Measurements from ENCODE around the gene AKAP6.

AKAP6 gene

DNA sequence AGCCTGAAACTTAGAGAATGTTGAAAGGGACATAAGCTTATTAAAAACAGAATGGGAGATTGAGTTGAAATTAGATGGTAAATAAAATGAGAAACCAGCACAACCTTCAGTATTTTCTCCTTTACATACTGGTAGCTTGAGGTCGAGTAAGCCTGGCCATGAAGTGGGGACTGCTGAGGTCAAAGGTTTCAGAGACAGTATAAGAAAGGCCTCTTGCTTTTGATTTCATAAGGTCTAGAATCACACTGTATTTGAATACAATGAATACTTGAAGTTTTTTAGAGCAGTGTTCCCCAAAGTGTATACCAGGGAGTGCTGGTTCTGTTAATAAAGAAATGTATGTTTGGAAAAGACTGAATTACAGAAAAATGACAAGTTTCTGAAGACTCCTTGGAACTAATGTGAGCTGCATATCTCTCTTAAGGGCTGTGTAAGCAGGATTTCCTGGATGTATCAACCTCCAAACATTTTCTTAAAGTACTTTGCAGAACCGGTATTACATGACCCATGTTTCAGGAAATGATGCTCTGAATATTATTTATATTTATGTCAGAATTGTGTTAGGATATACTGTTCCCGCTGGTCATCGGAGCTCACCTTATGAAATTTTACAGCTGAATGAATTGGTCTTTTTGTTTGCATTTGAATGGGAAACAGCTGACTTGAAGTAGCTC lies 85.0 kb downstream of the AKAP6 start:
- no peak overlapping the region for H3K4me3 ChIP-seq (ENCODE audit: insufficient read depth, low read depth, low read length, poor library complexity, severe bottlenecking)
- H3K9me3 ChIP-seq (ENCODE audit: control insufficient read depth, low read length): no peaks in the 10 kb centered on the region
- no peaks in the 10 kb centered on the region for H3K27me3 ChIP-seq (replicated peaks; ENCODE audit: control insufficient read depth, insufficient read depth, low read length, poor library complexity, severe bottlenecking)
- no peaks in the 10 kb centered on the region for H3K36me3 ChIP-seq (ENCODE audit: control insufficient read depth, insufficient read depth, low read length)
- no peak for DNase-seq
- no peak overlapping the region for H3K27ac ChIP-seq (ENCODE audit: insufficient read depth, low read length, poor library complexity, severe bottlenecking)
- no peaks in the 10 kb centered on the region for H3K4me1 ChIP-seq (ENCODE audit: control insufficient read depth, insufficient read depth, low read length, poor library complexity, severe bottlenecking)

DNA sequence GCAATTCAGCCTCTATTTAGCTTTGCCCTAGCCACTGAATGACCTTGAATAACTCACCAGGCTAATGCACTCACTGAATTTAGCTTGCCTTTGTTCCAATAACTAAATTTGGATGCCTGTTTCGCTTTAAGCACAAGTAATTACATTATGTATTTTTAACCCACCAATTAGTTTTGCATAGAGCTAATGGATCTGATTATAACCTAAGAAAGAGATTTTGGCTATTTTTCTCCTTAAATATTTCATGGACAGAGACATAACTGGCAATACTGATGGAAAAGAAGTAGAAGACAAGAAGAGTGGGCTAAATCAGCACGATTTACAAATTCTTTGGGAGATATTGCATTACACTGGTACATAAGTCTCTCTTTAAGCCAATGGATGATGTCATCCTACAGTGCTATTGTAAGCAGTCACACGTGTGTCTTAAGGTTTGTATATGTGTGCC lies 85.7 kb downstream of the AKAP6 start:
- no peak overlapping the region for H3K4me3 ChIP-seq (ENCODE audit: insufficient read depth, low read depth, low read length, poor library complexity, severe bottlenecking)

DNA sequence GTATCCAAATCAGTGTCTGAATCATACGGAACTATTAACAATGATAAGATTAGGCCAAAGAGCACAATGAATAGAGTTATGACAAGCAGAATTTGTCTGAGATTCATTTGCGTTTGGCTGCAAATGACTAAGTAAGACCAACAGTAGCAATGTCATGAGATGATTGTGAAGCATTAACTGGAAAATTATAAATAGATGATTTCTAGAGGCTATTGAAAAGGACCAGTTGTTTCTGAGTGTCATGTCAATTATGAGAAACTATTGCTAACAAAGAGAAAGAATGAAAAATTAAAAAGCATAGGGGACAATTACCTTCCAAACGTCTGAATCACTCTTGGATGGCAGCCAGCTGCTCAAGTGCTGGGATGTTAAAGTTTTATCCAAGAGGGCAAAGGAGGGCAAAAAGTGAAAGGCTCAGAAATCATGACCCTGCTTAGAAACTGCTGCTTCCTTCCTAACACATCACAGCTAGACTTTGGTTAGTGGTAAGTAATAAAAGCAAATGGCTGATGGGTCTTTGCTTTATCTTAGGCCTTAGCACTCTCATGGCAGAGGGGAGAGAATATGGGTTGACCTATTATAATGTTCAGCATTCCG lies 89.0 kb downstream of the AKAP6 start:
- Histone ChIP-seq H3K9me3 (ENCODE audit: control insufficient read depth, low read length) (no peaks in the 10 kb centered on the region), H3K4me1 (ENCODE audit: control insufficient read depth, insufficient read depth, low read length, poor library complexity, severe bottlenecking) (no peaks in the 10 kb centered on the region), H3K27me3 (replicated peaks; ENCODE audit: control insufficient read depth, insufficient read depth, low read length, poor library complexity, severe bottlenecking) (no peaks in the 10 kb centered on the region), H3K36me3 (ENCODE audit: control insufficient read depth, insufficient read depth, low read length) (no peaks in the 10 kb centered on the region), H3K4me3 (ENCODE audit: insufficient read depth, low read depth, low read length, poor library complexity, severe bottlenecking) (no peak overlapping the region), H3K27ac (ENCODE audit: insufficient read depth, low read length, poor library complexity, severe bottlenecking) (no peak overlapping the region)
- no peak for DNase-seq

More for the DNA sequence above, 85.7 kb downstream of the AKAP6 start:
- Histone ChIP-seq H3K27me3 (replicated peaks; ENCODE audit: control insufficient read depth, insufficient read depth, low read length, poor library complexity, severe bottlenecking) (no peaks in the 10 kb centered on the region), H3K36me3 (ENCODE audit: control insufficient read depth, insufficient read depth, low read length) (no peaks in the 10 kb centered on the region), H3K4me1 (ENCODE audit: control insufficient read depth, insufficient read depth, low read length, poor library complexity, severe bottlenecking) (no peaks in the 10 kb centered on the region), H3K9me3 (ENCODE audit: control insufficient read depth, low read length) (no peaks in the 10 kb centered on the region), H3K27ac (ENCODE audit: insufficient read depth, low read length, poor library complexity, severe bottlenecking) (no peak overlapping the region)
- no peak for DNase-seq

DNA sequence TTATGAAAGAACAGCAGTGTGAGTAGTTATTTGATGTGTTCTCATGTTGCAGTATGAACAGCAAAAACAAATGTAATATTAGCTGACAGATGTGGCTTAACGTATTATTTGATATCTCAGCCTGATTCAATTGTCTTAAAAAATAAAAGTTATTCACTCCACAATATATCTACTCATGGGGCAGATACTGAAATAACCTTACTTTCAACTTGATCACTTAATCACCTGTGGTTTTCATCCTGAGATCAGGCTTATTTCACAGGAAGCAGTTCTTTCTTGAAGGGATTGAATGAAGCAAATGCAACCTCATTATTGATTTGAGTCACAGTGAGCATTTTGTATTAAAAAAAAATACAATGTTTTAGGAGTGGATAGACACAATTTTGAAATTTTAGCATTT lies 90.3 kb downstream of the AKAP6 start:
- Histone ChIP-seq H3K36me3 (ENCODE audit: control insufficient read depth, insufficient read depth, low read length) (no peaks in the 10 kb centered on the region), H3K4me3 (ENCODE audit: insufficient read depth, low read depth, low read length, poor library complexity, severe bottlenecking) (no peak overlapping the region)

DNA sequence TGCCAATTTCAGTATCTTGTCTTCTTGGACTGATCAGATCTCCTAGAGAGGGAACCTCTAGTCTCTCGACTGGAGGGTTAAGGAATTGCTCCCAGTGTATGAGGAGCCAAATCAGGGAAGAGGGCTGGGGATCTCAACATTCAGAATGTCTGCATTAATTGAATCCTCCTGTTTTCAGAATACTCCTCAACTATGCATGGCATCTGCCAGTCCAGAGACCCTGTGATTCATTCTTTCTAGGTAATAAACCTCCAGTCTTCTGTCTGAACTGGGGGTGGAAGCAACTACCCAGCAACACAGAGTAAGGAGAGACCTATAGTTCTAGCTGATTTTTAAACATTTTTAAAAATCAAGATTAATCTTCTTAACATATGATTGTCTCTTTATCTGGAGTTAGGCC lies 92.7 kb downstream of the AKAP6 start:
- H3K4me1 ChIP-seq (ENCODE audit: control insufficient read depth, insufficient read depth, low read length, poor library complexity, severe bottlenecking): no peaks in the 10 kb centered on the region
- H3K9me3 ChIP-seq (ENCODE audit: control insufficient read depth, low read length): no peaks in the 10 kb centered on the region
- H3K27ac ChIP-seq (ENCODE audit: insufficient read depth, low read length, poor library complexity, severe bottlenecking): no peak overlapping the region
- H3K4me3 ChIP-seq (ENCODE audit: insufficient read depth, low read depth, low read length, poor library complexity, severe bottlenecking): no peak overlapping the region
- H3K27me3 ChIP-seq (replicated peaks; ENCODE audit: control insufficient read depth, insufficient read depth, low read length, poor library complexity, severe bottlenecking): no peaks in the 10 kb centered on the region
- H3K36me3 ChIP-seq (ENCODE audit: control insufficient read depth, insufficient read depth, low read length): no peaks in the 10 kb centered on the region
- DNase-seq: no peak

More for the DNA sequence above, 90.3 kb downstream of the AKAP6 start:
- DNase-seq: no peak
- no peak overlapping the region for H3K27ac ChIP-seq (ENCODE audit: insufficient read depth, low read length, poor library complexity, severe bottlenecking)
- H3K4me1 ChIP-seq (ENCODE audit: control insufficient read depth, insufficient read depth, low read length, poor library complexity, severe bottlenecking): no peaks in the 10 kb centered on the region
- no peaks in the 10 kb centered on the region for H3K9me3 ChIP-seq (ENCODE audit: control insufficient read depth, low read length)
- H3K27me3 ChIP-seq (replicated peaks; ENCODE audit: control insufficient read depth, insufficient read depth, low read length, poor library complexity, severe bottlenecking): no peaks in the 10 kb centered on the region

DNA sequence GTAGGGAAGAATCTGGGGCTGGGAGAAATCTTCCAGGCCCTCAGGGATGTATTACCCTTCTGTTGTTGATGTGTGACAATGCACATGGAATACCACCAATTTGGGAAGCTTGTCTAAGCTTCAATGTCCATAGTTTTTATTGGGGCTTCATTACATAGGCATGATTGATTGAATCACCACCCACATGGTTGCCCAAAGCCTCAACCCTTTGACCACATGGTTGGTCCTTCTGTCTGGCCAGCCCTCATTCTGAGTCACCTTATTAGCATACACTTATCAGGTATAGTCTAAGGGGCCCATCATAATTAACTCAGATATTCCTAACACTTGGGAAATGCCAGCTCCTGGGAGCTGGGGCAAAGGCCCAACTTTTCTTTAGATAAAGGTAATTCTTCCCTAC lies 93.3 kb downstream of the AKAP6 start:
- H3K27me3 ChIP-seq (replicated peaks; ENCODE audit: control insufficient read depth, insufficient read depth, low read length, poor library complexity, severe bottlenecking): no peaks in the 10 kb centered on the region
- no peaks in the 10 kb centered on the region for H3K4me1 ChIP-seq (ENCODE audit: control insufficient read depth, insufficient read depth, low read length, poor library complexity, severe bottlenecking)
- no peaks in the 10 kb centered on the region for H3K9me3 ChIP-seq (ENCODE audit: control insufficient read depth, low read length)
- no peak overlapping the region for H3K27ac ChIP-seq (ENCODE audit: insufficient read depth, low read length, poor library complexity, severe bottlenecking)
- no peak for DNase-seq
- H3K36me3 ChIP-seq (ENCODE audit: control insufficient read depth, insufficient read depth, low read length): no peaks in the 10 kb centered on the region
- H3K4me3 ChIP-seq (ENCODE audit: insufficient read depth, low read depth, low read length, poor library complexity, severe bottlenecking): no peak overlapping the region

DNA sequence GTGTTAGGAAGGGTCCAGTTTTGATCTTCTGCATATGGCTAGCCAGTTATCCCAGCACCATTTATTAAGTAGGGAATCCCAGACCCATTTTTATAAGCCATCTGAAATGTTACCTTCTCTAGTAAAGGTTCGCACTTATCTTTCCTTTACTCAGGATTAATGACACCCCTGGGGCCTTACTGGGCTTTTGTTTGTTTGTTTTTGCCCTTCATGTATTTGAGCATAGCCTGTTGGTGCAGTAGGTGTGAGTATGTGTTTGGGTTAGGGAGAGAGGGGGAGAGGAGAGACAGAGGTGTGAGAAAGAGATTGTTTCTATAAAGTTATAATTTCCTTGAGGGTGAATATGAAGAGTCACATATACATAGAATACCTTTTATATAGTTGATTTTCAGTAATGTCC lies 96.9 kb downstream of the AKAP6 start:
- Histone ChIP-seq H3K4me1 (ENCODE audit: control insufficient read depth, insufficient read depth, low read length, poor library complexity, severe bottlenecking) (no peaks in the 10 kb centered on the region), H3K36me3 (ENCODE audit: control insufficient read depth, insufficient read depth, low read length) (no peaks in the 10 kb centered on the region), H3K27me3 (replicated peaks; ENCODE audit: control insufficient read depth, insufficient read depth, low read length, poor library complexity, severe bottlenecking) (no peaks in the 10 kb centered on the region), H3K27ac (ENCODE audit: insufficient read depth, low read length, poor library complexity, severe bottlenecking) (no peak overlapping the region), H3K9me3 (ENCODE audit: control insufficient read depth, low read length) (no peaks in the 10 kb centered on the region), H3K4me3 (ENCODE audit: insufficient read depth, low read depth, low read length, poor library complexity, severe bottlenecking) (no peak overlapping the region)
- DNase-seq: no peak

DNA sequence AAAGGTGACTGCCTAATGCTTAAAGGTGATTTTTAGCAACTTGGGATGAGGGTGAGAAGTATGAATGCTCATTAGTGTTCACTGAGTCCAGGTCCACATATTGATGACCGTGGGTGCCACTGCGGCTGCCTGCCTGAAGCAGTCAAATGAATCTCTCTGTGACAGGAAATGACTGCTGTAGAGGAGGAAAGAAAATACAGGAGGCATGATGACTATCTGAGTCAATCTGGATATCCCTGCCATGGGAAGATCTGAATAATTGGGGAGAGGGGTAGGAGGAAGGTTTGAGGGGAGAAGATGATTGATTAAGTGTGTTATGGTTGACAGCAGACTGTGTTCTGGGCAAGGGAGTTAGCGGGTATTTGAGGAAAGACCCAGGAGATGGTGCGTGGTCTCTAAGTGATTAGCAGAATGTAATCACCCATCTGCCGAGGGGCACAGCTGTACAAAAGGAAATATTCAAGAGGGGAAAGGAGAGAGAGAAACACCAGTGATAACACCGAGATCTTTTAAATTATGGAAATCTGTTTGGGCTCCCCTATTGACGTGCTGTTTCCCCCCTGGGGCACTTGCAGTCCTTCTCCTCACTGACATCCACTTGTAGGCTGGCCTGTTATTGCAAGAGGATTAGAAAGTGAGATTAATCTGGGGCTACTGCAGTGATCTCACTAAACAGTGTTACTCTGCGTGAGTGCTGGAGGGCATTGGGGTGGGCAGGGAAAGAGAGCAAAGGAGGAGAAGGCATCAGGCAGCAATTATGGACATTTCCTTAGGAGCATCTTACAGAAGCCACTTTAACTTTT lies 97.7 kb downstream of the AKAP6 start:
- Histone ChIP-seq H3K4me3 (ENCODE audit: insufficient read depth, low read depth, low read length, poor library complexity, severe bottlenecking) (no peak overlapping the region), H3K9me3 (ENCODE audit: control insufficient read depth, low read length) (no peaks in the 10 kb centered on the region), H3K27ac (ENCODE audit: insufficient read depth, low read length, poor library complexity, severe bottlenecking) (no peak overlapping the region), H3K27me3 (replicated peaks; ENCODE audit: control insufficient read depth, insufficient read depth, low read length, poor library complexity, severe bottlenecking) (no peaks in the 10 kb centered on the region), H3K36me3 (ENCODE audit: control insufficient read depth, insufficient read depth, low read length) (no peaks in the 10 kb centered on the region), H3K4me1 (ENCODE audit: control insufficient read depth, insufficient read depth, low read length, poor library complexity, severe bottlenecking) (no peaks in the 10 kb centered on the region)
- DNase-seq: no peak

DNA sequence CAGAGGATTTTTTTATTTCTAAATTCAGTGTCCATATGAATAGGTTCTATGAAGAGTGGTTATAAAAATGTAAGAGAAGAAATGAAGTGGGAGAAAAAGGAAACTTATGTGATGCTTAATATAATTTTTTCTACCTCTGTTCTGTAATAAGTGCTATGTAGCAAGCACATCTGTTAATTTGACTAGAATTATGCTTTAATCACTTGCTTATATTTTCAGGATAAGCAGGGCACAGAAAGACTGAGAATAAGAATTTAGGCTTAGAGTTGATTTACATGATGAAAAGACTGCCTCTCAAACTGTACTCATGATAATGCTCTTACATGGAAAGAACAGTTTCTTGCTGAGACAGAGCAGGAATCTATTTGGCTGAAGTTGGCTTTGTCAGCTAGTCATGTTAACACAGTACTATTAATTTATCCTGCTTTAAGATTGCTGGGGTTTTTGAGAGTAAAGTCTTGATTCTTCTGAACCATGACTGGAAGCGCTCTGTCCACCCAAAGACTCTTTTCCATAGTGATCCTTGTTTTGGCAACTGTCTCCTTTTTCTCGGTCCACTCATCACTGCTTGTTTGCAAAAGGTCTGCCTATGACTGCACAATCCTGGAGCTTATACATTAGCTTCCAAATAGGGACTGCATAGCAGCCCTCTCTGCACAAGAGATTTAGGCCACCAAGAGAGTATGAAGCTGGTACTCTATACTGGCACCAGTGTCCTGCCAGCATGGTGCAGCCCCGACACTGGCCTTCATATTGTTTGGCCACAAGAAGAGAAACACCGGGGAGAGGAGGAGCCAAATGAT lies 98.8 kb downstream of the AKAP6 start:
- Histone ChIP-seq H3K9me3 (ENCODE audit: control insufficient read depth, low read length) (no peaks in the 10 kb centered on the region), H3K27ac (ENCODE audit: insufficient read depth, low read length, poor library complexity, severe bottlenecking) (no peak overlapping the region), H3K4me1 (ENCODE audit: control insufficient read depth, insufficient read depth, low read length, poor library complexity, severe bottlenecking) (no peaks in the 10 kb centered on the region), H3K27me3 (replicated peaks; ENCODE audit: control insufficient read depth, insufficient read depth, low read length, poor library complexity, severe bottlenecking) (no peaks in the 10 kb centered on the region), H3K36me3 (ENCODE audit: control insufficient read depth, insufficient read depth, low read length) (no peaks in the 10 kb centered on the region), H3K4me3 (ENCODE audit: insufficient read depth, low read depth, low read length, poor library complexity, severe bottlenecking) (no peak overlapping the region)
- DNase-seq: no peak

Measured in effector memory CD4-positive, alpha-beta T cell (primary cell).